Superior temporal gyrus (tissue), 1 donor: ENCODE data around the gene MEGF9.
"Not testable (repeated sequence)": the region's sequence is repeated elsewhere in the genome, so short reads cannot be mapped to it uniquely, and the experiment has no call there.

Experiments
- DNase-seq: peaks from one replicate; pipeline ENCODE4 v3.0.0-alpha.2; 2016; ENCODE audit errors: extremely low spot score

MEGF9 gene

DNA sequence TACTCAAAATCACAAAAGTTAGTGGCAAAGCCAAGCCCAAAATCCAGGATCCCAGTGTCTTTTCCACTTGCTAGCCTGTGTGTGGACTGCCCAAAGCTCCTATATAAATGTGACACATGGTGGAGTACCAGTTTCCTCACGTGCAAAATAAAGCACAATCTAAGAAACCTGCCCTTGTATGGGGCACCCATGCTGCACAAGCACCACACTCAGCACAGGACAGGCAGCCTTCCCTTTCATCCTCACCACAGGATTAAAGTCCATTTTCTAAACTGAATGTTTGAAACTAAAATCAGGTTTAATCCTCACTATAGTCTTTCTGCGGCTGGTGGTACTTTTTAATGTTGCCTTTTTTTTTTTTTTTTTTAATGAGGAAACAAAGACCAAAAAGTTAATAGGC is 139.8 kb downstream of the MEGF9 start:
- DNase-seq = no peak

DNA sequence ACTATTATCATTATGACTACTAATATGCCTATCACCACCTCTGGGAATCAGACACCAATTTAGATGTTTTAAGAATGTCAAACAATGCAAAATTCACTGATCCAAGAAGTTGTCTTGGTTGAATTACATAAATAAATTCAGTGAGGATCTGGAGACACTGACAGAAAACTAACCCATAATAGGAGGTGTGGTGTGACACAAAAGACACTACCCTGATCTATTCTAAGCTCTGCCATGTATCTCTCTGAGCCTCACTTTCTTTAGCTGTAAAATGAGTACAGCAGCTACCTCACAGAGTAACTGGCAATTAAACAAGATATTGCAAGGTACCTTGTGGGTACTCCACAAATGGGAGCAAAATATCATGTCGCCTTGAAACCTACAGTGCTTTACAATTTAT is 141.8 kb downstream of the MEGF9 start:
- DNase-seq = no peak

DNA sequence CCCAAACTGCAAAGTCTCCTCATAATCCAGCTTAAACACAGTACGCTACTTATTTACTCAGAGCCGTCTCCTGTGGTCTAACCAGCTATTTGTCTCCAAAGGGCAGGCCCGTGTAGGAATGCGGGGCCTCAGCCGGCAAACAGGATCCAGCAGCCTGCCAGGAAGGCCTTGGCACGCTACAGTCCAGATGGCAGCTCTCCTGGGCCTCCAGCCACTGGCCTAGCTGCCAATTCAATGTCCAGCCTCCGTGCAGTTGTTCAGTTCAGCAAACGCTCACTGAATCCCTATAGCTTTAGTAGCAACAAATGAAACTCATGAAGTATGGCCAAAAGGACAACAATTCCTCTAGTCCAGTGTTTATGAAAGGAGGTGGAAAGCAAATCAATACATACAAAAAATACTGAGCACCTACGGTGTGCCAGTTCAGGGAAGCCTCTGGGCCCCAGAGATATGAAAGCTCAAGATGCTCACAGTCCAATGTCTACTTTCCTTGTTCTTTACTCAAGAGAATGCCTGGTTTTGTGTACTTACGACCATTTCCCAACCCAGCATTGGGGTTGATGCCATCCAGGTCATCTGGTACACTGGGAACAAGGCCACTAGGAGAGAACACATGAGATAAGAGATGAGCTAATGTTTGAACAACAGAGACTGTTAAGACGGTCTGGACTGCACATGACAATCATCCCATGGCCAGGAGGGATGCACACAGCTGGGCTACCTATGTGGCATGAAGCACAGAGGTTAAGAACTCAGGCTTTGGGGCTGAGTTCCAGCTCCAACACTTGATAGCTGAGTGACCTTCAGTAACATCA is 142.6 kb downstream of the MEGF9 start:
- peak; percentile 85 for DNase-seq

DNA sequence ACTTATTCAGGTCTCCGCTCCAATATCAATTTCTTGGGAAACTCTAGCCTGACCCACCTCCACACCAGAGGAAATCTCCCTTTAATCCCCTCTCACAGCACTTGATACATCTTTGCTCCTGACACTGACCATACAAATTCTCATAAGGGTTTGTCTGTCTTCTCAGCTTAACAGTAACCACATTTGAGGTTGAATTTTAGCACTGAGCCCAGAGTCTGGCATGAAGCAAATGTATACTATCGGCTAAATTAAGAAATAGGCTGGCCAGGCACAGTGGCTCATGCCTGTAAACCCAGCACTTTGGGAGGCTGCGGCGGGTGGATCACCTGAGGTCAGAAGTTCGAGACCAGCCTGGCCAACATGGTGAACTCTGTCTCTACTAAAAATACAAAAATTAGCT is 144.0 kb downstream of the MEGF9 start:
- DNase-seq = no peak

DNA sequence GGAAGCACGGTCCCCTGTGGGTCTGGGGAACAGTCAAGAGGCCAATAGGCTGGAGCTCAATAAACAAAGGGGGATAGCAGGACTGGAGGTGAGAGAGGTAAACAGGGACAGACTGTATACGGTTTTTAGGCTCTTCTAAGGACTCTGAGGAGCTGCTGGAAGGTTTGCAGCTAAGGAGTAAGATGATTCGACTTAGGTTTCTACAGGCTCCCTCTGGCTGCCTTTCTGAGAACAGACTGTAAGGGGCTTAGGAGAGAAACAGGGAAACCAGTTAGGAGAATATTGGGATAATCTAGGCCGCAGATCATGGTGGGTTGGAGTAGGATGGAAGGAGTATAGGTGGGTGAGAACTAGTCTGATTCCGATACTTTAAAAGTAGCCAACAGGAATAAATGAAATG is 144.7 kb downstream of the MEGF9 start:
- DNase-seq = peak; percentile 37

DNA sequence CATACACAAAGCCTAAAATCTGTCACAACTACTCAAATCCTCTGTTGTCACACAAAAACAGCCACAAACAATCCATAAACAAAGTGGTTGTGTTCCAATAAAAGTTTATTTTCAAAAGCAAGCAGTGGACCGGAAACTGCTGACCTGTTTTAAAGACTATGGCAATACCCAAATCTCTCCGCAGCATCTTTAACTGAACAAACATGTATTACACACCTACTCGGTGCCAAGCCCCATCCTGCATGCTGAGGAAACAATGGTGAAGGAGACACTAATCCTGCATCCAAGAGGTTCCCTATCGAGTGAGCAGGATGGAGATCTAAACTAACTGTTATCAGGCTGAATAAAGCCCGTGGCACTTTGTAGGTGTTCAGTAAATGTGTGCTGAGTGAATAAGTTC is 145.5 kb downstream of the MEGF9 start:
- DNase-seq = no peak

DNA sequence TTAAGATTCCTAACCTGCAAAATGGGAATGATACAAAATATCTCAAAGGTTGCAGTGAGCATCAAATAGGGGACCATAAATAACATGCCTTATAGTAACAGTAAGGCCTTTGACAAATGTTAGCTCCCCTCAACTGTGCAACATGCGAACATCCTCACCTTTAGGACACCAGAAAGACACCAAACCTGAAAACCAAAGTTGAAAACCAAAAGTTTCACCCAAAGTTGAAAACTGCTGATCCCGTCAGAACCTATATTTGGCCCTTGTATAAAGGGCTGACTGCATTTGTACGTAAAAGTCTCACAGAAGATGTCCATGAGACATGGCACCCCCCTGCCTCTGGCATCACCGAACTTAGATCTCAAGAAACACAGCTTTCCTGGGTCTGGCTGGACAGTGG is 146.4 kb downstream of the MEGF9 start:
- no peak for DNase-seq

DNA sequence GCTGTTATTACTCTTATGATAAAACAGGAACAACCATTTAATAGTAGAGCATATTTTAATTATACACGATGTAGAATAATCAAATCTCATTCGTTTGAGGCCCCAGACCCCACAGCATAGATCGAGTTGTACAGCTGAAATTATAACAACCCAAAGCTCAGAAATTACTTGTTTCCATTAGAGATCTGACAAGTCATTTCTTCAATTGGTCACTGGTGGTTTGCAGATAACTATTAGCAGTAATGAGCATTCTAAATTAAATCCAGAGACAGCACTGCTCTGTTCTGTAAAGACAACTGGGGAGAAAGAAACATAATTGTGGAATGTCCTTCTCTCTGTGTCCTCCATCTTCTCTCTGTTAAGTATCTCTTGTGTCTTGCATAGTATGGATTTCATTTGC is 147.2 kb downstream of the MEGF9 start:
- no peak for DNase-seq

DNA sequence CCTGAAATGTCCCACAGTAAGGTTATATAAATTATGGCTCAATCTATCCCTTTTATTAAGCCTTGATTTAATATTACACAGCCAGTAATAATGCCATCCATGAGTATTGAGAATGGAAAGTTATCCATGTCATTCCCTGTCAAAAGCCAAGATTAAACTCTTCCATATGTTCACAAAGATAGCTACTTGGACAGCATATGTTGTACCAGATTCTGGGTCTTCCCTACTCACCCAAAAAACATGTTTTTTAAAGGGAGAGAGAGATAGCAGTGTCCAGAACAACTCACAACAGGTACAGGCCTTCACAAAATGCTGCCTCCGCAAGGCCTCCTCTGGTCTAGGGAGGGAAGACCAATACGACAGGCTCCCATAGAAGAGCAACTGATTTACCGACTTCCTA is 149.7 kb downstream of the MEGF9 start:
- no peak for DNase-seq

DNA sequence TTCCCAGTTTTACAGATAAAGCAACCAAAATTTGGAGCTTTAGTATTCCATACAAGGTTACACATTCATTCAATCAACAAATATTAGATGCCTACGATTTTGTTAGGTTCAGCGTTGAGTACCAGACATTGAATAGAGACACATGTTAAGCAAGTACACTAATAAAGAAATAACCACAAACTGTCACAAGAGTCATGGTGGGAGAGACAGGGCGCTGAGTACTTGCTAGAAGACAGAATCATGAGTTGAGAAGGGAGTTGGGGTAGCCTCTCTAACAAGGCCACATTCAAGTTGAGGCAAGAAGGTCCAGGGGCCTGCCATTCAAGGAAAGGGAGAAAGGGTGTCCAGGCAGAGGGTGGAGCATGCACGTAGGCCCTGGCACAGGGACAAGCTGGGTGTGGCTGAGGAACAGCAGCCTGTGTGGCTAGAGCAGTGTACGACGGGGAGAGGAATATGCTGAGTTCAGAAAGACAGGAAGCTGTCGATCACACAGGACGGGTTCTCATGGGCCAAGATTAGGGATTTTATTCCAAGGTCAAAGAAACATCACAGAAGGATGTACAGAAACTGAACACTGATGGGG is 151.3 kb downstream of the MEGF9 start:
- no peak for DNase-seq

DNA sequence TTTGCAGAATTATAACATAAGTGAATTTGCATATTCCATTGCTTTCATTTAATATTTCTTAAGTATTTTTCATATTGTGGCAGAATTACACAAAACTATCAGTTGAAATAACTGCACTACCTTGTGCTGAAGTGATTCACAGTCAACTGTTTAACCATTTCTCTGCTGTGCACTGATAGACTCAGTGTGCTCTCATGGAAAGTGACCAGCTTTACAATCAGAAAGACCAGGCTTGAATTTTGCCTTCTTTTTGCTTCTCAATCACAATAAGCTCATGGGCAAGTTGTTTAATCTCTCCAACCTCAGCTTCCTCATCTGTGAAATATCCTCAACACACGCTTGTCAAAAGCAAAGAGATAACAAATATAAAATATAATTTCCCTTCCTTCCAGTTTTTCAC is 152.6 kb downstream of the MEGF9 start:
- no peak for DNase-seq

DNA sequence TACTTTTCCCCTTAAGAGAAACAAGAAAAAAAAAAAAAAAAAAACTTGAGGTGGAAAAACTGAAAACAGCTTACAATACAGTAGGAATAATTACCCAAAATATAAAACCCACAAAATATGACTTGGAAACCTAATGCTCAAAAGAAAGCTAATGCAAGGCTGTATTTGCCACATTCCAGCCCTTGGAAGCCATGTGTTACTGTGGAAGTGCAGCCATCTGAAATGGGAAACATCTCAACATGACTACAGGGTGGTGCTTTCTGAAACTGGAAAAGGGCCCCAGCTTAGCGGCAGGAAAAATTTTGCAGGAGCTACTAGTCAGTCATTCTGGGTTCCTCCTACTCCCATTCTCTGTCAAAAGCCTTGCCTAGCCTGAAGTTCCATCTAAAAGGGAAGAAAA is 154.7 kb downstream of the MEGF9 start:
- no peak for DNase-seq

DNA sequence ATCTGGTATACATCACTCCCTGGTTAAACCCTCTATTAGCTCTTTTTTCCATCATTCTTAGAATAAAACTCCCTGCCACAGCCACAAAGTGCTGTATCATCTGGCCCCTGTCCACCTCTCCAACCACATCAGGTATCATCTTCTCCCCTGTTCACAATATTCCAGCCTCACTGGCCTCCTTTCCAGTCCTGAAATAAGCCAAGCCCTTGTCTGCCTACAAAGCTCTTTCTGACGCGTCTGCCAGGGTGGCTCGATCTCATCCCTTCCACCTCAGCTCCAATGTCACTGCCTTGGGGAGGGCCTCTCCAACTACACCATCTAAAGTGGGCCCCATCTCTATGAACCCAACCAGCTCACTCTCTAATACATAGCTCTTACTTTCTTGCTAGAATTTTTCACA is 155.8 kb downstream of the MEGF9 start:
- DNase-seq = no peak

DNA sequence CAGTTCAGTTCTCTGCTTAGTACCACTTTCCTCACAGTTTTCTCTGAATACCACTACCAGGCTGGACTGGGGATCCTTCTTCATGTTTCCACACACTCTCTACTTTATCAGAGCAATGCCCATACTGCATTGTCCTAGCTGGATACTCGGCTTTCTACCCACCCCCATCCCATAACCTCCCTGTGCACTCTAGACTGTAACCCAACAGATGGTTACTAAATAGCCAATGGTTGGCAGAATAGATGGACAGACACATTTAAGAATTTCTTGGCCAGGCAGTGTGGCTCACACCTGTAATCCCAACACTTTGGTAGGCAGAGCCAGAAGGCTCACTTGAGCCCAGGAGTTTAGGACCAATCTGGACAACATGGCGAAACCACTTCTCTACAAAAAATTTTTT is 157.1 kb downstream of the MEGF9 start:
- no peak for DNase-seq

DNA sequence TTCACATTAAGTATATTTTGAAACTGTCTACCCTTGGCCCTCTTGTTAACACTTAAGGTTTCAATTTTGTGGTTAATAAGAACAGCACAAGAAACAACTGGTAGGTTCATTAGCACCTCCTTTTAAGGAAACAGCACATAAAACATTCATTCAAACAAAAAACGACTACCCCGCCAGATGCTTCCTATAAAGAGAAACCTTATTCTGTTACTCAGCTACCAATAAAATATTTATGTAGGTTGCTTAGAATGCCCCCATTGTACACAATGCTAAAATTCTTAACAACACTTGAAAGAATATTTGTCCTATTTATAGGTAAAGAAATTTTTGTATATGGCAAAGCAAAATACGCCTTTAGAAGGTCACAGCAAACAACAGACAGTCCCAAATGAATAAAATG is 157.5 kb downstream of the MEGF9 start:
- no peak for DNase-seq

DNA sequence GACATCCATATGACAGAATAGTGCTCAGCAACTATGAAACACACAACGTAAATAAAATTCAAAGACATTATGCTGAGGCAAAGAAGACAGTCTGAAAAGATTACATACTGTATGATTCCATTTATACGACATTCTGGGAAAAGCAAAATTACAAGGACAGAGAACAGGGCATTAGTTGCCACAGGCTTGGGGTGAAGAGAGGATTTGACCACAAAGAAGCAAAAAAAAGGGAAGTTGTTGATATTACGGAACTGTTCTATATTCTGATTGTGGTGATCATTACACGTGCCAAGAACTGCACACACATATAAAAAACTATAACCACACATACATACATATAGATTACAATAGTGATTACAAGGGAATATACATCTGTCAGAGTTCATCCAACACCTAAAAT is 158.4 kb downstream of the MEGF9 start:
- DNase-seq = no peak

DNA sequence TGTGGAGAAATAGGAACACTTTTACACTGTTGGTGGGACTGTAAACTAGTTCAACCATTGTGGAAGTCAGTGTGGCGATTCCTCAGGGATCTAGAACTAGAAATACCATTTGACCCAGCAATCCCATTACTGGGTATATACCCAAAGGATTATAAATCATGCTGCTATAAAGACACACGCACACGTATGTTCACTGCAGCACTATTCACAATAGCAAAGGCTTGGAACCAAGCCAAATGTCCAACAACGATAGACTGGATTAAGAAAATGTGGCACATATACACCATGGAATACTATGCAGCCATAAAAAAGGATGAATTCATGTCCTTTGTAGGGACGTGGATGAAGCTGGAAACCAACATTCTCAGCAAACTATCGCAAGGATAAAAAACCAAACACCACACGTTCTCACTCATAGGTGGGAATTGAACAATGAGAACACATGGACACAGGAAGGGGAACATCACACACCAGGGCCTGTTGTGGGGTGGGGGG is 162.0 kb downstream of the MEGF9 start:
- DNase-seq = not testable (repeated sequence)
